Measurements from ENCODE around the gene GLT1D1.

DNA sequence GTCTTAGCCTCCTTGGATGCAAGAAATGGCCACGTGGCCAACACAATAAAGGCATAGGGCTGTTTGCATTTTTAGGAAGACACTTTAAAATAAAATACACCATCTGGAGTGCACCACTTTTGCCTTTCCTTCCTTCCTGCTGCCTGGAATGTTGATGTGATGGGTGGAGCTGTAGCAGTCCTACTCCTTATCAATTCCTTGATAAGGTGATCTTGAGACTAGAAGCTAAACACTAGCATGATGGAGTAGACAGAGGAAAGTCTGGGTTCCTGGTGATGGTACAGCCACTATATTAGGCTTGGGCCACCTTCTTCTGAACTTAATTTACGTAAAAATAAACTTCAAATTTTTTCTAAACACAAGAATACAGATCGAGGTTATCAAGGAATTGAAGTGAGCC, 2.9 kb upstream of the GLT1D1 start:
- TF ChIP-seq POLR2A (IDR thresholded peaks at IDR 0.05; ENCODE audit: low read depth, low read length) (no peak), POU2F2 (IDR thresholded peaks at IDR 0.05; ENCODE audit: low read depth, low read length) (no peak), POLR2AphosphoS5 (IDR thresholded peaks at IDR 0.05; ENCODE audit: low read depth, low read length) (no peak), TAF1 (IDR thresholded peaks at IDR 0.05; ENCODE audit: low read depth, low read length) (no peak), SPI1 (IDR thresholded peaks at IDR 0.05; ENCODE audit: low read depth, low read length) (no peak)

Data from GM12891 (cell line).